Measurements from ENCODE around the gene KIF3B.
"Not testable (repeated sequence)": the region's sequence is repeated elsewhere in the genome, so short reads cannot be mapped to it uniquely, and the experiment has no call there.

DNA sequence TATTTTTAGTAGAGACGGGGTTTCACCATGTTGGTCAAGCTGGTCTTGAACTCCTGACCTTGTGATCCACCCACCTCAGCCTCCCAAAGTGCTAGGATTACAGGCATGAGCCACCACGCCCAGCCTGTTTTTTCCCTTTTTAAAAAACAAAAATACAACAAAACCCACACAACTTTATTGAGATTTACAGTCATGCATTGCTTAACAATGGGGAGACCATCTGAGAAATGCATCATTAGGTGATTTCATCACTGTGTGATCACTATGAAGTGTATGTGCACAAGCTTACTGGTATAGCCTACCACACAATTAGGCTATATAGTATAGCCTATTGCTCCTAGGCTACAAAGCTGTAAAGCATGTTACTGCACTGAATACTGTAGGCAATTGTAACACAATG lies 63.6 kb downstream of the KIF3B start:
- TF ChIP-seq, protein P1, sequence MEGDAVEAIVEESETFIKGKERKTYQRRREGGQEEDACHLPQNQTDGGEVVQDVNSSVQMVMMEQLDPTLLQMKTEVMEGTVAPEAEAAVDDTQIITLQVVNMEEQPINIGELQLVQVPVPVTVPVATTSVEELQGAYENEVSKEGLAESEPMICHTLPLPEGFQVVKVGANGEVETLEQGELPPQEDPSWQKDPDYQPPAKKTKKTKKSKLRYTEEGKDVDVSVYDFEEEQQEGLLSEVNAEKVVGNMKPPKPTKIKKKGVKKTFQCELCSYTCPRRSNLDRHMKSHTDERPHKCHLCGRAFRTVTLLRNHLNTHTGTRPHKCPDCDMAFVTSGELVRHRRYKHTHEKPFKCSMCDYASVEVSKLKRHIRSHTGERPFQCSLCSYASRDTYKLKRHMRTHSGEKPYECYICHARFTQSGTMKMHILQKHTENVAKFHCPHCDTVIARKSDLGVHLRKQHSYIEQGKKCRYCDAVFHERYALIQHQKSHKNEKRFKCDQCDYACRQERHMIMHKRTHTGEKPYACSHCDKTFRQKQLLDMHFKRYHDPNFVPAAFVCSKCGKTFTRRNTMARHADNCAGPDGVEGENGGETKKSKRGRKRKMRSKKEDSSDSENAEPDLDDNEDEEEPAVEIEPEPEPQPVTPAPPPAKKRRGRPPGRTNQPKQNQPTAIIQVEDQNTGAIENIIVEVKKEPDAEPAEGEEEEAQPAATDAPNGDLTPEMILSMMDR (IDR thresholded peaks at IDR 0.05; ENCODE audit: low read length), result not testable (repeated sequence)
- TF ChIP-seq EZH2phosphoT487 (IDR thresholded peaks at IDR 0.05; ENCODE audit: low read length), result not testable (repeated sequence)
